ENCODE measurements around the gene RASGEF1C. TPM values are rescaled to one million over a fixed set of nuclear protein-coding genes. Genes with fewer than 3 reads are reported as not detected.

Gene RASGEF1C
- total and polyA plus RNA-seq, 10 of the 15 experiments (the other 5 are each of a cell fraction or from before 2014, with no cell fraction given), result not detected

GRCh38 chr5:180084638-180085561, 124.1 kb downstream of the RASGEF1C start:
- Histone ChIP-seq H3K36me3 (ENCODE audit: control insufficient read depth in 2 of 2, insufficient read depth in 2 of 2, low read length in 1 of 2) (no peaks in the 10 kb centered on the region), H3K4me3 (no peak overlapping the region), H4K20me1 (ENCODE audit: control insufficient read depth, insufficient read depth) (no peaks in the 10 kb centered on the region), H3K4me2 (ENCODE audit: control insufficient read depth, insufficient read depth) (no peak overlapping the region), H3K9ac (ENCODE audit: control insufficient read depth, insufficient read depth, low read length) (no peak overlapping the region), H3K79me2 (ENCODE audit: control insufficient read depth, insufficient read depth, low read length) (no peaks in the 10 kb centered on the region), H2AFZ (ENCODE audit: control insufficient read depth, low read depth, low read length) (no peak overlapping the region), H3K27me3 (replicated peaks in 1 of 2; ENCODE audit: control insufficient read depth in 2 of 2, insufficient read depth in 2 of 2, low read length in 1 of 2) (no peaks in the 10 kb centered on the region), H3K4me1 (ENCODE audit: control insufficient read depth, insufficient read depth, low read length) (no peaks in the 10 kb centered on the region), H3K9me3 (replicated peaks; ENCODE audit: control insufficient read depth, insufficient read depth, low read length) (no peaks in the 10 kb centered on the region; the same call in 2 of the 3 replicates), H3K27ac (ENCODE audit: control insufficient read depth, insufficient read depth) (no peak overlapping the region)
- intact Hi-C loops (cut with micrococcal nuclease; ENCODE audit: unreplicated experiment), result no loop called here
- ATAC-seq, result no peak
- ChIA-PET POLR2A (no interaction called here), SMC1A (ENCODE audit: uncharacterized antibody, unreplicated experiment) (no interaction called here), CTCF (no interaction called here), RAD21 (ENCODE audit: unreplicated experiment) (no interaction called here)
- 19% methylated on average over 13 of the region's 13 CpGs for WGBS (ENCODE audit: insufficient coverage, insufficient replicate concordance, low lambda C conversion rate, missing lambda C conversion rate)
- in situ Hi-C loops (cut with MboI), result loop anchor here (25.0 kb wide), 1 partner anchor 298 kb away; the partner anchor contains the start of gene LTC4S
- TF ChIP-seq SMARCA5 (IDR thresholded peaks at IDR 0.05) (no peak), ATF2 (IDR thresholded peaks at IDR 0.05; ENCODE audit: low read length) (no peak), SPI1 (IDR thresholded peaks at IDR 0.05; ENCODE audit: borderline replicate concordance, insufficient read depth, low read depth, low read length) (peak; percentile 53; the same call in 1 of the 2 replicates)
- DNase-seq (ENCODE audit: low read depth, low spot score), result no peak
- FAIRE-seq, result no peak
- no TSS peak for BruUV-seq (replicated peaks)

GRCh38 chr5:180083529-180084060, 125.4 kb downstream of the RASGEF1C start:
- ChIA-PET SMC1A (ENCODE audit: uncharacterized antibody, unreplicated experiment) (no interaction called here), RAD21 (ENCODE audit: unreplicated experiment) (no interaction called here), POLR2A (no interaction called here), CTCF (no interaction called here)
- no peaks in the 10 kb centered on the region for H4K20me1 ChIP-seq (ENCODE audit: control insufficient read depth, insufficient read depth)
- FAIRE-seq (no peak), DNase-seq (ENCODE audit: low read depth, low spot score) (no peak), ATAC-seq (no peak)
- no peak overlapping the region for H3K4me3 ChIP-seq
- H3K27ac ChIP-seq (ENCODE audit: control insufficient read depth, insufficient read depth), result no peak overlapping the region
- no peaks in the 10 kb centered on the region for H3K79me2 ChIP-seq (ENCODE audit: control insufficient read depth, insufficient read depth, low read length)
- no peaks in the 10 kb centered on the region; the same call in 2 of the 3 replicates for H3K9me3 ChIP-seq (replicated peaks; ENCODE audit: control insufficient read depth, insufficient read depth, low read length)
- intact Hi-C loops (cut with micrococcal nuclease; ENCODE audit: unreplicated experiment), result no loop called here
- 47% methylated on average over 10 of the region's 10 CpGs for WGBS (ENCODE audit: insufficient coverage, insufficient replicate concordance, low lambda C conversion rate, missing lambda C conversion rate)
- TF ChIP-seq NFIC (IDR thresholded peaks at IDR 0.05; ENCODE audit: low read depth, low read length), result no peak
- TF ChIP-seq POU2F2 (IDR thresholded peaks at IDR 0.05; ENCODE audit: borderline replicate concordance, low read depth, low read length), result no peak
- no peak for TF ChIP-seq MYB (IDR thresholded peaks at IDR 0.05; ENCODE audit: borderline replicate concordance, low read depth, low read length)
- TF ChIP-seq RFX5 (IDR thresholded peaks at IDR 0.05; ENCODE audit: low read depth, low read length), result no peak
- no peak for TF ChIP-seq YY1 (IDR thresholded peaks at IDR 0.05; ENCODE audit: low read depth, low read length)
- TF ChIP-seq SKIL (IDR thresholded peaks at IDR 0.05; ENCODE audit: low read depth, poor library complexity, severe bottlenecking), result no peak
- TF ChIP-seq RAD51 (IDR thresholded peaks at IDR 0.05), result no peak
- no peak overlapping the region for H3K9ac ChIP-seq (ENCODE audit: control insufficient read depth, insufficient read depth, low read length)
- H3K27me3 ChIP-seq (replicated peaks in 1 of 2; ENCODE audit: control insufficient read depth in 2 of 2, insufficient read depth in 2 of 2, low read length in 1 of 2), result no peaks in the 10 kb centered on the region
- H2AFZ ChIP-seq (ENCODE audit: control insufficient read depth, low read depth, low read length), result no peak overlapping the region
- H3K4me2 ChIP-seq (ENCODE audit: control insufficient read depth, insufficient read depth), result no peak overlapping the region
- H3K4me1 ChIP-seq (ENCODE audit: control insufficient read depth, insufficient read depth, low read length), result no peaks in the 10 kb centered on the region
- BruUV-seq (replicated peaks), result no TSS peak
- no peaks in the 10 kb centered on the region for H3K36me3 ChIP-seq (ENCODE audit: control insufficient read depth in 2 of 2, insufficient read depth in 2 of 2, low read length in 1 of 2)
- in situ Hi-C loops (cut with MboI), result loop anchor here (25.0 kb wide), 1 partner anchor 296 kb away; the partner anchor contains the start of gene LTC4S

All from GM12878 (cell line).